GM10266 (cell line): ENCODE measurements around the gene SPARC.

Experiments
- DNase-seq: peaks from one replicate; pipeline ENCODE4 v3.0.0; 2012; ENCODE audit errors: extremely low spot score
- TF ChIP-seq, protein P1 (sequence below): IDR thresholded peaks from 2 replicates; pipeline ENCODE4 v1.5.1; 2012; ENCODE audit warnings: mild to moderate bottlenecking, low read depth; ENCODE audit not compliant: control insufficient read depth, insufficient read depth; ENCODE audit errors: missing control alignments

SPARC gene

DNA sequence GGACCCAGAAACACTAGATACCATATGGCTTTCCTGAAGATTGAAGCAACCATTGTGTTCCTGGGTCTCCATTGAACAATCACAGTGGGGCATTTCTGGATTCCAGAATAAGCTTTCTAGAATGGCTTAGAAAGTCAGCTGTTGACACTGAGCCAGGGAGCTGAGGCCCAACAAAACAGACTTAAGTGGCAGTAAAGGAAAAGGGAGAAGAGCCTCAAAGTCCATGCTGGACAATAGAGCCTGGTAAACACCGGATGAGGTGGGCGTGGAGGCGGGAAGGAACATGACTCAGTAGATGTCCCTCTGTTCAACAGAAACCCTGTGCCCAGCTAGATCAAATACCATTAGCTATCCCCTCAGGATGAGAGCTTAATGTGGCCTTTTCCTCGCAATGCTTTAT, 14.8 kb downstream of the SPARC start:
- TF ChIP-seq, protein P1, sequence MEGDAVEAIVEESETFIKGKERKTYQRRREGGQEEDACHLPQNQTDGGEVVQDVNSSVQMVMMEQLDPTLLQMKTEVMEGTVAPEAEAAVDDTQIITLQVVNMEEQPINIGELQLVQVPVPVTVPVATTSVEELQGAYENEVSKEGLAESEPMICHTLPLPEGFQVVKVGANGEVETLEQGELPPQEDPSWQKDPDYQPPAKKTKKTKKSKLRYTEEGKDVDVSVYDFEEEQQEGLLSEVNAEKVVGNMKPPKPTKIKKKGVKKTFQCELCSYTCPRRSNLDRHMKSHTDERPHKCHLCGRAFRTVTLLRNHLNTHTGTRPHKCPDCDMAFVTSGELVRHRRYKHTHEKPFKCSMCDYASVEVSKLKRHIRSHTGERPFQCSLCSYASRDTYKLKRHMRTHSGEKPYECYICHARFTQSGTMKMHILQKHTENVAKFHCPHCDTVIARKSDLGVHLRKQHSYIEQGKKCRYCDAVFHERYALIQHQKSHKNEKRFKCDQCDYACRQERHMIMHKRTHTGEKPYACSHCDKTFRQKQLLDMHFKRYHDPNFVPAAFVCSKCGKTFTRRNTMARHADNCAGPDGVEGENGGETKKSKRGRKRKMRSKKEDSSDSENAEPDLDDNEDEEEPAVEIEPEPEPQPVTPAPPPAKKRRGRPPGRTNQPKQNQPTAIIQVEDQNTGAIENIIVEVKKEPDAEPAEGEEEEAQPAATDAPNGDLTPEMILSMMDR: no peak
- no peak for DNase-seq

DNA sequence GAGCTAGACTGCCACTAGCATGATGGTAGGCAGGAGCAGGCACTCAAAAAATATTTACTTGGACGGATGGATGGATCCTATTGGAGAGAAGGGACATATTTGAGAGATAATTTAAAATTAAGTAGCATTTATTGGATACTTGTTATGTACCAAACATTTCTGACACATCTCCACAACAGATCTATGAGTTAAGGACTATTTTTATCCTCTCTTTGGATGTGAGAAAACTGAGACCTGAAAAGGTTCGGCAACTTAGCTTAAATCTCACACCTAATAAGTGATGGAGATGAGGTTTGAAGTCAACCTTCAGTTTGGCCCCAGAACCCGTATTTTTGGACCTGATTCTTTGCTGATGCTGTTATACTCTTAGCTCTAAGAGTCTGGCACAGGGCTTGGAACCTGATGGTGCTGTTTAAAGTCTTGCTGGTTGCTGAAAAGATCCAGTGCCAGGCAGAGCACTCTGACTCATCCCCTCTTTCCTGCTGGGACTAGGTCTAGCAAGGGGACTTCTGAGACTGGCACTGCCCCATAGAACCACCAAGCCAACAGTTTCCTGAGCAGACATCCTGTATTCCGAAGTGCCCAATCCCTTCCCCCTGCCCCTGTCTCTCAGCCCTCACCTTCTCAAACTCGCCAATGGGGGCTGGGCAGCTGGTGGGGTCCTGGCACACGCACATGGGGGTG, 15.6 kb downstream of the SPARC start:
- TF ChIP-seq, protein P1: no peak
- no peak for DNase-seq

DNA sequence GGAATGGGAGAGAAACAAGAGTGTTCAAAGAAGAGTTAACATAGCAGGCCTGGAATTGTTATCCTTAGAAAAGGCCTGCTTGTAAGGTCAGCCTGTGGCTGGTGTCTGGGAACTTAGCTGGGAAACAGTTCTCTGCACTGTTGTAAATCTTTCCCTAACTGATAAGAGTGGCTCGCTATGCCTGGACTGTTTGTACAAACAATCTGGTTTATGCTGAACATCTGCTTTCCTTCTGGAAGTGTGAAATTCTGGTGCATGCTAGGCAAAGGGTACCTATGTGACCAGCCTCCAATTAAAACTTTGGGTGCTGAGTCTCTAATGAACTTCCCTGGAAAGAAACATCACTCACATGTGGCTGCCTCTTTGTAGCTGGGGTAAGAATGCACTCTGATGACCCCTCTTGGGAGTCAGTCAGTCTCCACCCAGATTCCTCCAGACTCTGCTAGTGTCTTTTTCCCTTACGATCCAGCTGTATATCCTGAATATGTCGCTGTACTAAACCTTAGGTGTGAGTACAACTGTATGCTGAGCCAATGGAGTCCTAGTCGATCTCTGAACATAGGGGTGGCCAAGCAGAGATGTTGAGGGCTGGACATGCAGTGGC, 16.5 kb downstream of the SPARC start:
- TF ChIP-seq, protein P1: no peak
- no peak for DNase-seq

DNA sequence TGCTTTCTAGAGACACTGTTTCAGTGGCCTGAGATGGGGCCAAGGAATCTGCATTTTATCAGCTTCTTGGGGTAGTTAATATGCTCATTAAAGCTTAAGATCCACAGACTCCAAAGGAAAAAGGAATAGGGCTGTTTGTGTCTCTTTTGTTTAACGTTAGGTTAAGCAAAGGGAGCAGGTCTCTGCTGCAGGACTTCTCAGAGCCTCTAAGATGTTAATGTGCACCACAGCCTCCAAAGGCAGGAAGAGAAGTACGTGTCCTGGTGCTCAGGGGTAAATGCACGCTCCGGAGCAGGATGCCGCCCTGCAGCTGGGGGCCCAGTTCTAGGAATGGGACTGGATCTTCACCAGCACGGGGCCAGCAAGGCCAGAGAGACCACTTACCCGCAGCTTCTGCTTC, 19.6 kb downstream of the SPARC start:
- TF ChIP-seq, protein P1: no peak
- DNase-seq: no peak

DNA sequence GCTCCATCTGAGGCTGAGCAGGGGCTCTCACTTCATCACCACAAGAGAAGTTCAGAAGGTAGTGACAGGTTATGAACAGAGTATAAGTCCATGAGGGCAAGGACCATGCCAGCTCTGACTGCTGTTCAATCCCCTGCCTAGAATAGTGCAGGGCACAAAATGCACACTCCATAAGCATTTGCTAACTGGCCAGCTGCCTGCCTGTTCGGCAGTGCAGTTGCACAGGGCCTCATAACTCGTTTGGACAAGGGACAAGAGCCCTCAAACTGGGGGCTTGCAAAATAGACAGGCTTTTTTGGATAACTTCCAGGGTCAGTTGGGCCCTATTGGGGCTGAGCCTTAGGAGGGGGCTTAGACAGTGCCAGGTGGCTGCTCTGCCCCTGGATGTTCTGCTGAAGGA, 21.1 kb downstream of the SPARC start:
- TF ChIP-seq, protein P1: no peak
- no peak for DNase-seq

DNA sequence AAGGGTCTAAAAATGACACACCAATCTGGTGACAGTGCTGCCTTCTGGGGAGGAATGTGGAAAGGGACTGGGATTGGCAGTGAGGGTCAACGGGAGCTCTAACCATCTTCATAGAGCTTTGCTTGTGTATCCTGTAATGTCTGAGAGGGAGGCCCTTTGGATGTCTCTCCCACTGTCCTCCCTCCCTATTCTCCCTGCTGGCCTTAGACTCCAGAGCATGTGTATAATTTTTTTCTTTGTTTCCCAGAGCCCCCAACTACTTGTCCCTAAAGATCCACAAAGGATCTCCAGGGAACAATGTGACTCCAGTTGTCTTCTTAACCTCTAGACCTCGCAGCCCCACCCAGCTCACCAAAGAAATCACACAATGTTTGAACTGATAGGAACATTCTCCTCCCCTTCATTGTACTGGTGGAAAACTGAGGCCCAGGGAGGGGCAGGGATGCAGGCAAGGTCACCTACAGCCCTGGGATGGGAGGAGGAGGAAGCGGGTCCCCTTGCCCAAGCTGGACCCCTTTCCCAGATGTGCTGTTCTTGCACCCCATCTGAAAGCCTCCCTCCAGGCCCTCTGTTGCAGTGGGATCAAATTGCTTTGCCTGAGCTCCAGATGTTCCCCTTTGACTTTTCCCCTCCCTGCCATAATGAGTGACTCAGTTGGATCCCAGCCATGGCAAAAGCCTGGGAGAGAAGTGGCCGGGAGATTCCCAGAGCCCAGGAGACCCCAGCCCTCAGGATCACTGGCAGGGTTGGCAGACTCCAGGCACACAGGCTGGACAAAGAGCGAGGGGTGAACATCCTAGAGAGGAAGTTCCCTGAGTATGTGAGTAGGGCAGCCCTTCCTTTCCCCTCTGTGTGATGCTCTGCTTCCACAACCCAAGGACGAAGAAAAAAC, 21.8 kb downstream of the SPARC start:
- TF ChIP-seq, protein P1: no peak
- no peak for DNase-seq
